HEK293T (cell line): ENCODE data around the gene SAMSN1.

Experiments
- CTCF ChIA-PET: fragments of 350-600 bp; formaldehyde crosslinking; extraction: SDS; loops from one replicate; lab custom pipeline; 2021; ENCODE audit warnings: antibody characterized with exemption, inconsistent platforms; lab: Yijun Ruan, JAX
- POLR2A ChIA-PET: fragments of 350-600 bp; formaldehyde crosslinking; extraction: SDS; loops from one replicate; lab custom pipeline; 2020; ENCODE audit warnings: antibody characterized with exemption, inconsistent platforms; lab: Yijun Ruan, JAX
- DNase-seq: peaks from one replicate; pipeline ENCODE4 v3.0.0; 2012; ENCODE audit warnings: mixed read lengths; ENCODE audit errors: extremely low spot score
- ARNT ChIP-seq: fragments of 450-650 bp; IDR thresholded peaks from 2 replicates; pipeline ENCODE4 v1.6.1; 2017; ENCODE audit warnings: mild to moderate bottlenecking
- CTBP1 ChIP-seq: fragments of 450-650 bp; IDR thresholded peaks from 2 replicates; pipeline ENCODE4 v1.6.1; 2016; ENCODE audit warnings: borderline replicate concordance
- ELF4 ChIP-seq: fragments of 450-650 bp; IDR thresholded peaks from 2 replicates; pipeline ENCODE4 v1.6.1; 2017; ENCODE audit warnings: antibody characterized with exemption
- FOXA1 ChIP-seq: fragments of 450-650 bp; IDR thresholded peaks from 2 replicates; pipeline ENCODE4 v1.6.1; 2016; ENCODE audit warnings: mild to moderate bottlenecking
- FOXK2 ChIP-seq: fragments of 450-650 bp; IDR thresholded peaks from 2 replicates; pipeline ENCODE4 v1.6.1; 2016; ENCODE audit warnings: mild to moderate bottlenecking
- FOXM1 ChIP-seq: fragments of 450-650 bp; IDR thresholded peaks from 2 replicates; pipeline ENCODE4 v1.6.1; 2017; ENCODE audit warnings: mild to moderate bottlenecking, borderline replicate concordance
- HDGF ChIP-seq: fragments of 450-650 bp; IDR thresholded peaks from 2 replicates; pipeline ENCODE4 v1.6.1; 2017; ENCODE audit warnings: antibody characterized with exemption, borderline replicate concordance
- L3MBTL2 ChIP-seq: fragments of 450-650 bp; conservative IDR thresholded peaks from 2 replicates; pipeline ENCODE4 v1.6.1; 2016; ENCODE audit warnings: mild to moderate bottlenecking
- LEF1 ChIP-seq: fragments of 450-650 bp; IDR thresholded peaks from 2 replicates; pipeline ENCODE4 v1.6.1; 2017; ENCODE audit warnings: mild to moderate bottlenecking, borderline replicate concordance
- NFRKB ChIP-seq: fragments of 450-650 bp; IDR thresholded peaks from 2 replicates; pipeline ENCODE4 v1.6.1; 2016; ENCODE audit warnings: mild to moderate bottlenecking, moderate library complexity
- SP1 ChIP-seq: fragments of 450-650 bp; IDR thresholded peaks from 2 replicates; pipeline ENCODE4 v1.6.1; 2017
- SUZ12 ChIP-seq: fragments of 450-650 bp; IDR thresholded peaks from 2 replicates; pipeline ENCODE4 v1.6.1; 2016; ENCODE audit warnings: mild to moderate bottlenecking
- TARDBP ChIP-seq: fragments of 450-650 bp; IDR thresholded peaks from 2 replicates; pipeline ENCODE4 v1.6.1; 2016
- ZNF384 ChIP-seq: fragments of 450-650 bp; IDR thresholded peaks from 2 replicates; pipeline ENCODE4 v1.6.1; 2016

The SAMSN1 gene

GRCh38 chr21:14448784-14449183, 97.3 kb downstream of the SAMSN1 start:
- no peak for DNase-seq
- ChIA-PET POLR2A (no interaction called here), CTCF (no interaction called here)
- no peak for TF ChIP-seq ZNF384
- TF ChIP-seq FOXA1 = no peak
- TF ChIP-seq LEF1 = no peak
- TF ChIP-seq SP1 = no peak
- TF ChIP-seq ELF4 = no peak

GRCh38 chr21:14438211-14438610, 107.9 kb downstream of the SAMSN1 start:
- no peak for DNase-seq
- TF ChIP-seq LEF1 = no peak
- no peak for TF ChIP-seq L3MBTL2
- TF ChIP-seq TARDBP = no peak
- TF ChIP-seq HDGF = no peak
- TF ChIP-seq FOXM1 = no peak
- no peak for TF ChIP-seq CTBP1
- no peak for TF ChIP-seq SUZ12
- no peak for TF ChIP-seq ZNF384
- no peak for TF ChIP-seq NFRKB
- TF ChIP-seq ARNT = no peak
- no peak for TF ChIP-seq SP1
- no peak for TF ChIP-seq ELF4
- no peak for TF ChIP-seq FOXK2
- POLR2A ChIA-PET = no interaction called here
- CTCF ChIA-PET = interaction anchor here (0.8 kb wide), 1 partner anchor 114 kb away, joined by 3 read pairs; no protein-coding TSS in a partner anchor

- CTCF ChIA-PET = no interaction called here
- TF ChIP-seq ARNT (no peak), CTBP1 (no peak), FOXA1 (no peak), ELF4 (no peak), SP1 (no peak), SUZ12 (no peak), ZNF384 (no peak), TARDBP (no peak), LEF1 (no peak), NFRKB (no peak), FOXM1 (no peak), HDGF (no peak)
- POLR2A ChIA-PET = no interaction called here
- no peak for DNase-seq
These were observed 110.7 kb downstream of the SAMSN1 start for GRCh38 chr21:14435423-14435822.
